Keratinocyte (primary cell): ENCODE measurements around the gene CDK8.
"Not testable (repeated sequence)": the region's sequence is repeated elsewhere in the genome, so short reads cannot be mapped to it uniquely, and the experiment has no call there.

Experiments
- EZH2 ChIP-seq: IDR thresholded peaks from one replicate; pipeline ENCODE4 v1.6.1; 2012; ENCODE audit warnings: inconsistent platforms, mild to moderate bottlenecking, low read length, moderate library complexity
- TF ChIP-seq, protein P1 (sequence below), 3 experiments: IDR thresholded peaks in 1 of 3; conservative IDR thresholded peaks in 1 of 3; optimal IDR thresholded peaks in 1 of 3; 2 replicates in 2 of 3; 3 replicates in 1 of 3; pipeline versions ENCODE3 to v1.5.1; 2011; ENCODE audit warnings: low read length in 3 of 3, mild to moderate bottlenecking in 3 of 3, moderate library complexity in 2 of 3, control low read depth in 1 of 3, inconsistent platforms in 1 of 3; ENCODE audit not compliant: insufficient read depth in 2 of 3; ENCODE audit errors: extremely low read depth in 1 of 3

DNA sequence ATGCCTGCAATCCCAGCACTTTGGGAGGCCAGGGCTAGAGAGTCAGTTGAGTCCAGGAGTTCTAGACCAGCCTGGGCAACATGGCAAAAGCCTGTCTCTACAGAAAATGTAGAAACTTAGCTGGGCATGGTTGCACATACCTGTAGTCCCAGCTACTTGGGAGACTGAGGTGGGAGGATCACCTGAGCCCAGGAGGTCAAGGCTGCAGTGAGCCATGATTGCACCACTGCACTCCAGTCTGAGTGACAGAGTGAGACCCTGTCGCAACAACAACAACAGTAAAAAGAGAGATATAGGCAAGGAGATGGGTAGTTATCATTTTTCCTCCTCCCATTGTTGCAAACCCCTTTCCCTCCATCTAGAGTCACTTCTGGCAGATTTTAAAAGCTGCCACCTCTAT, 62.2 kb downstream of the CDK8 start:
- TF ChIP-seq EZH2 = not testable (repeated sequence)
- TF ChIP-seq, protein P1, sequence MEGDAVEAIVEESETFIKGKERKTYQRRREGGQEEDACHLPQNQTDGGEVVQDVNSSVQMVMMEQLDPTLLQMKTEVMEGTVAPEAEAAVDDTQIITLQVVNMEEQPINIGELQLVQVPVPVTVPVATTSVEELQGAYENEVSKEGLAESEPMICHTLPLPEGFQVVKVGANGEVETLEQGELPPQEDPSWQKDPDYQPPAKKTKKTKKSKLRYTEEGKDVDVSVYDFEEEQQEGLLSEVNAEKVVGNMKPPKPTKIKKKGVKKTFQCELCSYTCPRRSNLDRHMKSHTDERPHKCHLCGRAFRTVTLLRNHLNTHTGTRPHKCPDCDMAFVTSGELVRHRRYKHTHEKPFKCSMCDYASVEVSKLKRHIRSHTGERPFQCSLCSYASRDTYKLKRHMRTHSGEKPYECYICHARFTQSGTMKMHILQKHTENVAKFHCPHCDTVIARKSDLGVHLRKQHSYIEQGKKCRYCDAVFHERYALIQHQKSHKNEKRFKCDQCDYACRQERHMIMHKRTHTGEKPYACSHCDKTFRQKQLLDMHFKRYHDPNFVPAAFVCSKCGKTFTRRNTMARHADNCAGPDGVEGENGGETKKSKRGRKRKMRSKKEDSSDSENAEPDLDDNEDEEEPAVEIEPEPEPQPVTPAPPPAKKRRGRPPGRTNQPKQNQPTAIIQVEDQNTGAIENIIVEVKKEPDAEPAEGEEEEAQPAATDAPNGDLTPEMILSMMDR (optimal IDR thresholded peaks at IDR 0.05 in 1 of 3, IDR thresholded peaks at IDR 0.05 in 1 of 3, conservative IDR thresholded peaks at IDR 0.05 in 1 of 3; ENCODE audit: extremely low read depth in 1 of 3, insufficient read depth in 2 of 3, low read length in 3 of 3) = not testable (repeated sequence)
